ENCODE results near the gene RAB11FIP3. TPM values are rescaled to one million over a fixed set of nuclear protein-coding genes. Genes with fewer than 3 reads are reported as not detected.
A peak's percentile ranks its signal among the peaks of the same experiment; 100 is the strongest.
"Not testable (repeated sequence)": the region's sequence is repeated elsewhere in the genome, so short reads cannot be mapped to it uniquely, and the experiment has no call there.

Gene RAB11FIP3
- total and polyA plus RNA-seq, 3 experiments from 2014 or later, result 4.4 to 32.8 (median 30.0) TPM

DNA sequence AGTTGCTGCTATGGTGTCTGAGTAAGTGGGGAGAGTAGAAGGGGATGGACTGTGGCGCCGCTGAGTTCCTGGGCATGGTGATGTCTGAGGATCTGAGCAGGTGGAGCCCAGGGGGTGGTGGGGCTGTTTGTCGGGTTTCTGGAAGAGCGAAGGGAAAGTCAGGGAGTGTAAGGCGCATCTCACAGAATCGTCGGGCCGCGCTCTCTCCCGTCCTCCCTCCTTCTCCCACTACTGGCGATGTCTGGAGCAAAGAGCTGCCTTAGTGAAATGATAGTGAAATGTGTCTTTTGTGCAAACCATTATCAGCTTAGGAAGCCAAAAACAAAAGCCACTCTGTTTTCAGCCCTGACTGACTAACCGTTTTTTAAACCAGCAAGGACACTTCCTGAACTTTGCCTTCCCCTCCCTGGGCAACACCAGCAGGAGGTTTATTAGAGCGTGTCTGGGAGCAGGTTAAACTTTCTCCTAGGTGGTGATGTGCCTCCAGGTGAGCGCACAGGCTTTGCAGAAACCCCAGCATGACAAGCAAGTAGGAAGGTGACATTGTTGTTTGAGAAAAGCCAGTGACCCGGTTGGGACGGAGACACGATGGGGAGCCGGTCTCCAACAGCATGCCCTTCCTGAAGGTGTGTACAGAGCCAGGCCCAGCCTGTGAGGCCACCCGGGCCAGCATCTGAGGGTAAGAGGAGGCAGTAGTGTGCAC lies 49.1 kb downstream of the RAB11FIP3 start:
- DNase-seq, result no peak
- no peak overlapping the region for H3K27ac ChIP-seq (ENCODE audit: low read depth, low read length)

DNA sequence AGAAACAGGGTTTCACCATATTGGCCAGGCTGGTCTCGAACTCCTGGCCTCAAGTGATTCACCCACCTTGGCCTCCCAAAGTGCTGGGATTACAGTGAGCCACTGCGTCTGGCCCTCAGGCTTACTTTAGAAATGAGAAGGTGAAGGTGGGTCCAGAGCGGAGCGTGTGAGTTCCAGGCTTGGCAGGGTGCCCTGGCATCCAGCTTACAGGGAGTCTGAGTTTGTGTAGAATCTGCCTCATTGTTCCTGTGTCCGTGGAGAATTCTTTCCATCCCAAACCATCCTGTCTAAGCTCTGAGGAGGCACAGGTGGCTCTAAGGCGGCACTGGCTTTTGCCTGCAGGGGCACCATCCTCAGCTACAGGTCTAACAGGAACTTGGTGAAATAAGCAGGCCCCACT lies 50.6 kb downstream of the RAB11FIP3 start:
- H3K4me3 ChIP-seq (ENCODE audit: low read length), result no peak overlapping the region
- peaks cover 3 to 36% (median 5%) of the 10 kb centered on the region in 3 donors for H3K36me3 Mint-ChIP-seq
- no peaks in the 10 kb centered on the region for H3K9me3 ChIP-seq (ENCODE audit: low read length)
- no peaks in the 10 kb centered on the region for H3K27me3 ChIP-seq (ENCODE audit: insufficient read depth, low read length, poor library complexity, severe bottlenecking)
- no peak overlapping the region for H3K27ac Mint-ChIP-seq
- ChIA-PET POLR2A (no interaction called here), CTCF (no interaction called here)
- H3K4me1 Mint-ChIP-seq, result peaks cover 0 to 2% (median 0%) of the 10 kb centered on the region in 3 donors
- H3K4me3 Mint-ChIP-seq, result no peak overlapping the region
- H3K27me3 Mint-ChIP-seq, result no peaks in the 10 kb centered on the region
- no peak overlapping the region for H3K27ac ChIP-seq (ENCODE audit: low read depth, low read length)
- H3K36me3 ChIP-seq (ENCODE audit: insufficient read depth, low read length), result no peaks in the 10 kb centered on the region
- no peak for DNase-seq
- no peaks in the 10 kb centered on the region for H3K4me1 ChIP-seq (ENCODE audit: insufficient read depth, low read length)
- H3K9me3 Mint-ChIP-seq, result no peaks in the 10 kb centered on the region

More for the DNA sequence above, 49.1 kb downstream of the RAB11FIP3 start:
- ChIA-PET POLR2A (no interaction called here), CTCF (no interaction called here)
- H3K9me3 Mint-ChIP-seq, result no peaks in the 10 kb centered on the region
- peaks cover 3 to 42% (median 5%) of the 10 kb centered on the region in 3 donors for H3K36me3 Mint-ChIP-seq
- H3K4me3 ChIP-seq (ENCODE audit: low read length), result no peak overlapping the region
- no peaks in the 10 kb centered on the region for H3K4me1 ChIP-seq (ENCODE audit: insufficient read depth, low read length)
- no peaks in the 10 kb centered on the region for H3K27me3 Mint-ChIP-seq
- H3K4me3 Mint-ChIP-seq, result no peak overlapping the region
- H3K27ac Mint-ChIP-seq, result no peak overlapping the region
- no peaks in the 10 kb centered on the region for H3K9me3 ChIP-seq (ENCODE audit: low read length)
- peaks cover 0 to 2% (median 0%) of the 10 kb centered on the region in 3 donors for H3K4me1 Mint-ChIP-seq
- H3K27me3 ChIP-seq (ENCODE audit: insufficient read depth, low read length, poor library complexity, severe bottlenecking), result no peaks in the 10 kb centered on the region
- H3K36me3 ChIP-seq (ENCODE audit: insufficient read depth, low read length), result no peaks in the 10 kb centered on the region

DNA sequence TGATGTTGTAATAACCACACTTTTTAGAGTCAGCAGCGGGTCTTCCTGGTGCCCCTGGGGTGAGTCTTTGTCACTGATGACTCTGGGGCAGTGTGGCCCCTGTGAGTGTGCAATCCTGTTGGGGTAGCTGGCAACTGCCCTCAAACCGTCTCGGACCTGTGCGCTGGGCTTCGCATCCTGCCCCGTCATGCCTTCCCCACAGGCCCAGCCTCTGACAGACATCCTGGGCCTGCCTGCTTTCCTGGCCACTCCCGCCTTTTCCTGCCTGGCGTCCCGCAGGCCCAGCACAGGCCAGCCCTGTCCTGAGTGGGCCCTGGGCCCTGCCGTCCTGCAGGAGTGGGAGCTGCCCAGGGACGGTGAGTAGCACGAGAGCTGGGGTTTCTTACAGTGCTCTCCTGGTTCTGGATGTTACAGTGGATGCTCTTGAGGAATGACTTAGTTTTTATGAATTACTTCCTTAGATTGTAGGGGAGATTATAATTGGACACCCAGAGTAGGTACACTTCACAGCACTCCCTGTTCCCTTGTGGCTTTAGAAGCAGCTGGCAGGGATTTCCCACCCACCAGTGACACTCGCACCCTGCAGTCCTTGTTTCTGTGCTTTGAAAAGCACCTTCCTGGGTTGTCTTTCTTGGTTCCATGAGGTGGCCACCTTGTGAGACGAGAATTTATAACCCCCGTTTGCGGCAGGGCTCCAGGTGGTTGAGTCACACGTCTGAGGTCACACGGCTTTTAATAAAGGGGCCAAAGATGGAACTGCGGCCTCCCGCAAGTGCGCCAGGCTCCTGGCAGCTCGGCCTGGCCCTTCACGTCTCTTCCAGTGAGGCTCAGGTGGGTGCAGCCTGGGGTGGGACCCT lies 52.1 kb downstream of the RAB11FIP3 start:
- peak overlapping the region in 1 of 8 donors; percentile 64 for H3K27ac Mint-ChIP-seq
- no peak for DNase-seq
- H3K9me3 Mint-ChIP-seq, result no peaks in the 10 kb centered on the region
- CTCF ChIA-PET, result interaction anchor here (0.9 kb wide), 1 partner anchor 10 kb away, joined by 3 read pairs; no protein-coding TSS in a partner anchor
- Histone ChIP-seq H3K4me3 (ENCODE audit: low read length) (no peak overlapping the region), H3K27ac (ENCODE audit: low read depth, low read length) (no peak overlapping the region), H3K27me3 (ENCODE audit: insufficient read depth, low read length, poor library complexity, severe bottlenecking) (no peaks in the 10 kb centered on the region), H3K36me3 (ENCODE audit: insufficient read depth, low read length) (no peaks in the 10 kb centered on the region), H3K4me1 (ENCODE audit: insufficient read depth, low read length) (no peaks in the 10 kb centered on the region), H3K9me3 (ENCODE audit: low read length) (no peaks in the 10 kb centered on the region)
- no peaks in the 10 kb centered on the region for H3K27me3 Mint-ChIP-seq
- no peak overlapping the region for H3K4me3 Mint-ChIP-seq
- POLR2A ChIA-PET, result no interaction called here
- peaks cover 2 to 26% (median 5%) of the 10 kb centered on the region in 3 donors for H3K36me3 Mint-ChIP-seq
- H3K4me1 Mint-ChIP-seq, result peaks cover 0 to 2% (median 0%) of the 10 kb centered on the region in 3 donors

DNA sequence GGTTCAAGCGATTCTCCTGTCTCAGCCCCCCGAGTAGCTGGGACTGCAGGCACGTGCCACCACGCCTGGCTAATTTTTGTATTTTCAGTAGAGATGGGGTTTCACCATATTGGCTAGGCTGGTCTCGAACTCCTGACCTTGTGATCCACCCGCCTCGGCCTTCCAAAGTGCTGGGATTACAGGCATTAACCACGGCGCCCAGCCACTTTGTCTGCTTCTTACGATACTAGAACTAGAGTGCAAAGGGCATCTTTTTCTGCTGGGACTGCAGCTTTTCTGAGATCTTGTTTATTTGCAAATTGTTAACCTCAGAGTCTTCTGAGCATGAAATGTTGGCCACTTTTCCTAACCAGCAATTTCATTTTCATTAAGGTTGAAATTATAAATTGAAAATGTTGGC lies 52.8 kb downstream of the RAB11FIP3 start:
- H3K27me3 ChIP-seq (ENCODE audit: insufficient read depth, low read length, poor library complexity, severe bottlenecking); H3K4me3 ChIP-seq (ENCODE audit: low read length); DNase-seq; H3K27ac ChIP-seq (ENCODE audit: low read depth, low read length); H3K36me3 ChIP-seq (ENCODE audit: insufficient read depth, low read length); H3K4me3 Mint-ChIP-seq; H3K9me3 ChIP-seq (ENCODE audit: low read length); H3K9me3 Mint-ChIP-seq; H3K4me1 ChIP-seq (ENCODE audit: insufficient read depth, low read length); H3K4me1 Mint-ChIP-seq; CTCF ChIA-PET; H3K27me3 Mint-ChIP-seq: not testable (repeated sequence)
- Mint-ChIP-seq H3K27ac (peak overlapping the region in 1 of 8 donors; percentile 51), H3K36me3 (peaks cover 0 to 28% (median 3%) of the 10 kb centered on the region in 3 donors)
- POLR2A ChIA-PET, result interaction anchor here (0.6 kb wide), 1 partner anchor 34 kb away, joined by 3 read pairs; no protein-coding TSS in a partner anchor

DNA sequence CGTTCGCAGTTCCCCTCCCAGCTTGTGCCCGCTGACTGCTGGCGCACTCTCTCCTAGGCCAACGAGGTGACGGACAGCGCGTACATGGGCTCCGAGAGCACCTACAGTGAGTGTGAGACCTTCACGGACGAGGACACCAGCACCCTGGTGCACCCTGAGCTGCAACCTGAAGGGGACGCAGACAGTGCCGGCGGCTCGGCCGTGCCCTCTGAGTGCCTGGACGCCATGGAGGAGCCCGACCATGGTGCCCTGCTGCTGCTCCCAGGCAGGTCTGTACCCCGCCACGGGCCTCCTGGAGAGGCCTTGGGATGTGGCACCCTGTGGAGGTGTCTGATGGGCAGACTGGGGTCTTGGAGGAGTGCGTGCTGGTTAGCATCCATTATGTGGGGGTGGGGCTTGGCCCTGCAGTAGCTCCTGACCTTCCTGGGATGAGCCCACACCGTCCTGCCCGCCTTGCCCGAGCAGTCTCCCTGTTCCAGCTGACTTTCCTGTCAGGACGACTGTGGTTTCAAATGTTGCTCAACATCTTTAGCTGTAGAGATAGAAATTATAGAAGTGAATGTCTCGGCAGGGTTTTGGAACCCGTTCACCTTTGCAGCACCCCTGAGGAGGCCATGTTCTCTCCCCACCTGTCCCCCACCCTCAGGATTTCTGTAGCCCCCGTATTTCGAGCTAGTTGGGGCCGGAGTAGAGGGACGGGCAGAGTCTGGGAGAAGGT lies 57.2 kb downstream of the RAB11FIP3 start:
- no peaks in the 10 kb centered on the region for H3K4me1 Mint-ChIP-seq
- H3K36me3 Mint-ChIP-seq, result peaks cover 0 to 23% (median under 1%) of the 10 kb centered on the region in 3 donors
- no peaks in the 10 kb centered on the region for H3K9me3 ChIP-seq (ENCODE audit: low read length)
- H3K27ac ChIP-seq (ENCODE audit: low read depth, low read length), result no peak overlapping the region
- H3K4me3 Mint-ChIP-seq, result no peak overlapping the region
- no peaks in the 10 kb centered on the region for H3K27me3 ChIP-seq (ENCODE audit: insufficient read depth, low read length, poor library complexity, severe bottlenecking)
- no peak overlapping the region for H3K4me3 ChIP-seq (ENCODE audit: low read length)
- CTCF ChIA-PET, result no interaction called here
- DNase-seq, result no peak
- H3K36me3 ChIP-seq (ENCODE audit: insufficient read depth, low read length), result no peaks in the 10 kb centered on the region
- no peaks in the 10 kb centered on the region for H3K9me3 Mint-ChIP-seq
- POLR2A ChIA-PET, result no interaction called here
- no peaks in the 10 kb centered on the region for H3K4me1 ChIP-seq (ENCODE audit: insufficient read depth, low read length)
- no peaks in the 10 kb centered on the region for H3K27me3 Mint-ChIP-seq
- H3K27ac Mint-ChIP-seq, result no peak overlapping the region

DNA sequence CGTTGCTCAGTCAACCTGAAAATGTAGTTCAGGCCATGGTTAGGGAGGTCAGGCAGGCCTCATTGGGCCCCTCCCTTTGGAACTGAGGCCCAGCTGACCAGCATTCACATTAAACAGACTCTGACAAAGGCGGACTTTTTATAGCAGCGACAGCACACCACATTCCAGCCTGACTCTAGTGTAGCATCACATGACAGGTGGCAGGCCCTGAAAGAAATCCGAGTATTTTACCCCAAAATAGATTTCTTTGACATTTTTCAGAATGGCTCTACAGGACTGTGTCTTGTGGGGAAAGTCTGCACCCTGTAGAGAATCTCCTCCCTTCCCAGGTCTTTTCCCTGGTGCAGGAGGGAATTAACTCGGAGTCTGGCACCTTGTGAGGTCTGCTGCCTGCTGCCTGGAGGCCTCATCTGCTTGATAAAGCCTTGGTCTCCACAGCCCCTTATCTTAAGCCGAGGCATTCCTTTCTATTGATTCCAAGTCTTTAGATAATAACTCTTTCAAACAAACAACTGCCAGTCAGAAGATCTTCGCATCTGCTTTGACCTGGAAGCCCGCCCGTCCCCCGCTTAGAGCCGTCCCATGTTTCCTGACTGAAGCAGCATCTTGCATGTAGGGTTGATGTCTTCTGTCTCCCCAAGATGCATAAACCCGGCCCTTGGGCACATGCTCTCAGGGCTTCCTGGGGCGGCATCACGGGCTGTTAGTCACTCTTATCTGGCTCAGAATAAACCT lies 58.1 kb downstream of the RAB11FIP3 start:
- Histone ChIP-seq H3K36me3 (ENCODE audit: insufficient read depth, low read length) (no peaks in the 10 kb centered on the region), H3K9me3 (ENCODE audit: low read length) (no peaks in the 10 kb centered on the region), H3K27ac (ENCODE audit: low read depth, low read length) (no peak overlapping the region), H3K4me3 (ENCODE audit: low read length) (no peak overlapping the region), H3K4me1 (ENCODE audit: insufficient read depth, low read length) (no peaks in the 10 kb centered on the region), H3K27me3 (ENCODE audit: insufficient read depth, low read length, poor library complexity, severe bottlenecking) (no peaks in the 10 kb centered on the region)
- no peaks in the 10 kb centered on the region for H3K9me3 Mint-ChIP-seq
- ChIA-PET CTCF (no interaction called here), POLR2A (no interaction called here)
- peak overlapping the region in 1 of 8 donors; percentile 29 for H3K27ac Mint-ChIP-seq
- peaks cover 0 to 27% (median 3%) of the 10 kb centered on the region in 3 donors for H3K36me3 Mint-ChIP-seq
- H3K27me3 Mint-ChIP-seq, result no peaks in the 10 kb centered on the region
- no peak for DNase-seq
- no peaks in the 10 kb centered on the region for H3K4me1 Mint-ChIP-seq
- no peak overlapping the region for H3K4me3 Mint-ChIP-seq

DNA sequence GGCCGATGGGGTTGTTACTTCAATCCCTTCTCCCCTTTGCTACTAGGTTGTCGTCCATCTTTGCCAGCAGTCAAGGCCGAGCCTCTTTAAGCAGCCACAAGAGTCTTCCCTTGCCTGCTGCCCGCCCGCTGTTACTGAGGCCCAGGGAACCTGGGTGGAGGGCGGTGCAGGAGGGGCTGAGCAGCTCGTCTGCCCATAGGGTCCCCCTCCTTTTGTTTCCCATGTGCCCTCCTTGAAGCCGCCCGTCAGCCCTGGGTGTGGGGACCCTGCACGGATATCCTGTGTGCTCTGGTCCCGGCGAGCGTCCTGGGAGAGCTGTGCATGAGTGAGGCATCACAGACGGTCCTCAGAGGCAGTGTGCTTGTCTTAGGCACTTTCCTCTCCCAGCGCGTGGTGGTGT lies 64.2 kb downstream of the RAB11FIP3 start:
- Histone ChIP-seq H3K36me3 (ENCODE audit: insufficient read depth, low read length) (no peaks in the 10 kb centered on the region), H3K27ac (ENCODE audit: low read depth, low read length) (no peak overlapping the region), H3K27me3 (ENCODE audit: insufficient read depth, low read length, poor library complexity, severe bottlenecking) (no peaks in the 10 kb centered on the region), H3K9me3 (ENCODE audit: low read length) (no peaks in the 10 kb centered on the region), H3K4me3 (ENCODE audit: low read length) (no peak overlapping the region), H3K4me1 (ENCODE audit: insufficient read depth, low read length) (no peaks in the 10 kb centered on the region)
- no peak for DNase-seq
- H3K9me3 Mint-ChIP-seq, result no peaks in the 10 kb centered on the region
- ChIA-PET CTCF (no interaction called here), POLR2A (no interaction called here)
- H3K27ac Mint-ChIP-seq, result no peak overlapping the region
- no peaks in the 10 kb centered on the region for H3K4me1 Mint-ChIP-seq
- peaks cover 0 to 43% (median 7%) of the 10 kb centered on the region in 3 donors for H3K36me3 Mint-ChIP-seq
- H3K4me3 Mint-ChIP-seq, result no peak overlapping the region
- H3K27me3 Mint-ChIP-seq, result peaks cover 0 to 2% of the 10 kb centered on the region in 2 donors

Measured in CD8-positive, alpha-beta memory T cell (primary cell).